Thyroid gland (tissue), 4 donors: Measurements from ENCODE around the gene SLC13A3.

ENCODE experiments used
- CTCF ChIP-seq, 6 experiments: fragments of 200-600 bp in 3 of 6; fragments of 450-650 bp in 3 of 6; sonication (generic) in 3 of 6; IDR thresholded peaks; one replicate each; pipeline ENCODE4 v1.5.1; 2016 to 2019; ENCODE audit warnings: antibody characterized with exemption in 6 of 6, mild to moderate bottlenecking in 2 of 6, inconsistent platforms in 1 of 6, moderate library complexity in 1 of 6
- POLR2A ChIP-seq, 2 donors: fragments of 450-650 bp; IDR thresholded peaks; one replicate each; pipeline ENCODE4 v1.6.1; 2017; ENCODE audit warnings: antibody characterized with exemption in 2 of 2, mild to moderate bottlenecking in 2 of 2, moderate library complexity in 1 of 2

DNA sequence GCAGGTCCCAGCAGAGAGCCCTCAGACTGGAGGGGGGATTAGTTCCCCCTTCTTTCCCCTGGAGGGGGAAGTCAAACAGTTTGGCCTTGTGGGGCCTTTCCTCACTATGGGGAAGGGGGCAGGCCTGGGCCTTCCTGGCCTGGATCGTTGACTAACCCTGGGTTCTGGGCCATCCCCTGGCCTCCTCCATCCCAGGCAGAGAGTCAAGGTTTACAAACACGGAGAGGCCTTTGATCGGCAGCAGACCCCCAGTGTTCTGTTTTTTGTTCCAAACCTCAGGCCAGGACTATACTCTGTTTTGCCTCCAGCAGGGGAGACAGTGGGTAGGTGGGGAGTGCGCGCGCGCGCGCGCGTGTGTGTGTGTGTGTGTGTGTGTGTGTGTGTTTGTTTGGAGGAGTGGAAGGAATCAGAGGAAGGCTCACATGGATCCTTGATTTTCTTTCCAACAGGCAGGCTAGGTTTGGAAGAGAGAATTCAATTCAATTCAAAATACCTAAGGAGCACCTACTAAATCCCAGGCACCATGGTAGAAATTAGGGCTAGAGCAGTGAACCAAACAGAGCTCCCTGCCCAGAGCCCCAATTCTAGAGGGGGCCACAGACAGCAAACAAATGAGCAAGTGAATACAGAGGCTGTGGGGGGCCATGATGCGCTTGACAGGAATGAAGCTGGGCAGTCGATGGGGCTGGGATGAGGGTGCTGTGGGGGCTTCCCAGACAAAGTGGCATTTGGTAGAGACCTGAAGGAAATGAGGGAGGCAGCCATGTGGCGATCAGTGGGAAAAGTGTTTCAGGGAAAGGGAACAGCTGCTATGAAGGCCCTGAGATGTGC is 23.2 kb upstream of the SLC13A3 start:
- TF ChIP-seq CTCF (IDR thresholded peaks at IDR 0.05): no peak
- TF ChIP-seq POLR2A (IDR thresholded peaks at IDR 0.05): no peak
